Measurements from ENCODE around the gene LRRC55.

LRRC55 gene

GRCh38 chr11:57175478-57175877, 6.3 kb upstream of the LRRC55 start:
- no peak for DNase-seq
- no peaks in the 10 kb centered on the region for H3K9me3 ChIP-seq (ENCODE audit: severe bottlenecking)
- no peak for TF ChIP-seq CTCF (IDR thresholded peaks at IDR 0.05; ENCODE audit: low read depth, low read length)
- no peak overlapping the region for H3K27ac ChIP-seq
- H3K4me3 ChIP-seq (ENCODE audit: low read depth, low read length), result no peak overlapping the region
- H3K36me3 ChIP-seq, result no peaks in the 10 kb centered on the region
- H3K27me3 ChIP-seq (ENCODE audit: insufficient read depth, low read depth, severe bottlenecking), result no peaks in the 10 kb centered on the region

- no peaks in the 10 kb centered on the region for H3K27me3 ChIP-seq (ENCODE audit: insufficient read depth, low read depth, severe bottlenecking)
- H3K36me3 ChIP-seq, result no peaks in the 10 kb centered on the region
- no peak for TF ChIP-seq CTCF (IDR thresholded peaks at IDR 0.05; ENCODE audit: low read depth, low read length)
- H3K4me3 ChIP-seq (ENCODE audit: low read depth, low read length), result no peak overlapping the region
- no peak overlapping the region for H3K27ac ChIP-seq
- no peak for DNase-seq
- H3K9me3 ChIP-seq (ENCODE audit: severe bottlenecking), result no peaks in the 10 kb centered on the region
These were observed 3.4 kb upstream of the LRRC55 start for GRCh38 chr11:57178334-57178733.

- Histone ChIP-seq H3K36me3 (no peaks in the 10 kb centered on the region), H3K4me3 (ENCODE audit: low read depth, low read length) (peak overlapping the region; percentile 50), H3K27me3 (ENCODE audit: insufficient read depth, low read depth, severe bottlenecking) (no peaks in the 10 kb centered on the region), H3K9me3 (ENCODE audit: severe bottlenecking) (no peaks in the 10 kb centered on the region), H3K27ac (peak overlapping the region; percentile 68)
- no peak for TF ChIP-seq CTCF (IDR thresholded peaks at IDR 0.05; ENCODE audit: low read depth, low read length)
- no peak for DNase-seq
These were observed 2.1 kb upstream of the LRRC55 start for GRCh38 chr11:57179681-57180080.

- Histone ChIP-seq H3K27me3 (ENCODE audit: insufficient read depth, low read depth, severe bottlenecking) (no peaks in the 10 kb centered on the region), H3K36me3 (no peaks in the 10 kb centered on the region), H3K27ac (peak overlapping the region; percentile 68), H3K4me3 (ENCODE audit: low read depth, low read length) (peak overlapping the region; percentile 50), H3K9me3 (ENCODE audit: severe bottlenecking) (no peaks in the 10 kb centered on the region)
- peak; percentile 81 for DNase-seq
- TF ChIP-seq CTCF (IDR thresholded peaks at IDR 0.05; ENCODE audit: low read depth, low read length), result 0 out of 2 replicates have a peak, but pooled peaks have one; percentile 9
These were observed 1.6 kb upstream of the LRRC55 start for GRCh38 chr11:57180081-57180561.

- H3K36me3 ChIP-seq, result no peaks in the 10 kb centered on the region
- no peak overlapping the region for H3K27ac ChIP-seq
- no peak for TF ChIP-seq CTCF (IDR thresholded peaks at IDR 0.05; ENCODE audit: low read depth, low read length)
- H3K9me3 ChIP-seq (ENCODE audit: severe bottlenecking), result no peaks in the 10 kb centered on the region
- H3K27me3 ChIP-seq (ENCODE audit: insufficient read depth, low read depth, severe bottlenecking), result no peaks in the 10 kb centered on the region
- no peak for DNase-seq
- H3K4me3 ChIP-seq (ENCODE audit: low read depth, low read length), result no peak overlapping the region
These were observed 789 bp upstream of the LRRC55 start for GRCh38 chr11:57180964-57181363.

- no peak for TF ChIP-seq CTCF (IDR thresholded peaks at IDR 0.05; ENCODE audit: low read depth, low read length)
- no peak for DNase-seq
- H3K27me3 ChIP-seq (ENCODE audit: insufficient read depth, low read depth, severe bottlenecking), result no peaks in the 10 kb centered on the region
- no peaks in the 10 kb centered on the region for H3K9me3 ChIP-seq (ENCODE audit: severe bottlenecking)
- H3K4me3 ChIP-seq (ENCODE audit: low read depth, low read length), result no peak overlapping the region
- no peaks in the 10 kb centered on the region for H3K36me3 ChIP-seq
- H3K27ac ChIP-seq, result no peak overlapping the region
These were observed 1.1 kb downstream of the LRRC55 start for GRCh38 chr11:57182896-57183295.
